GM21447 (cell line): ENCODE data around the gene MAN1B1.
A peak's percentile ranks its signal among the peaks of the same experiment; 100 is the strongest.
"Not testable (repeated sequence)": the region's sequence is repeated elsewhere in the genome, so short reads cannot be mapped to it uniquely, and the experiment has no call there.

Experiments
- ATAC-seq: cut with Tn5 transposase; IDR thresholded peaks from one replicate; pipeline ENCODE4 v1.9.1; 2021; ENCODE audit not compliant: unreplicated experiment

Gene MAN1B1

GRCh38 chr9:137110147-137110910 lies 23.5 kb downstream of the MAN1B1 start:
- ATAC-seq: no peak

DNA sequence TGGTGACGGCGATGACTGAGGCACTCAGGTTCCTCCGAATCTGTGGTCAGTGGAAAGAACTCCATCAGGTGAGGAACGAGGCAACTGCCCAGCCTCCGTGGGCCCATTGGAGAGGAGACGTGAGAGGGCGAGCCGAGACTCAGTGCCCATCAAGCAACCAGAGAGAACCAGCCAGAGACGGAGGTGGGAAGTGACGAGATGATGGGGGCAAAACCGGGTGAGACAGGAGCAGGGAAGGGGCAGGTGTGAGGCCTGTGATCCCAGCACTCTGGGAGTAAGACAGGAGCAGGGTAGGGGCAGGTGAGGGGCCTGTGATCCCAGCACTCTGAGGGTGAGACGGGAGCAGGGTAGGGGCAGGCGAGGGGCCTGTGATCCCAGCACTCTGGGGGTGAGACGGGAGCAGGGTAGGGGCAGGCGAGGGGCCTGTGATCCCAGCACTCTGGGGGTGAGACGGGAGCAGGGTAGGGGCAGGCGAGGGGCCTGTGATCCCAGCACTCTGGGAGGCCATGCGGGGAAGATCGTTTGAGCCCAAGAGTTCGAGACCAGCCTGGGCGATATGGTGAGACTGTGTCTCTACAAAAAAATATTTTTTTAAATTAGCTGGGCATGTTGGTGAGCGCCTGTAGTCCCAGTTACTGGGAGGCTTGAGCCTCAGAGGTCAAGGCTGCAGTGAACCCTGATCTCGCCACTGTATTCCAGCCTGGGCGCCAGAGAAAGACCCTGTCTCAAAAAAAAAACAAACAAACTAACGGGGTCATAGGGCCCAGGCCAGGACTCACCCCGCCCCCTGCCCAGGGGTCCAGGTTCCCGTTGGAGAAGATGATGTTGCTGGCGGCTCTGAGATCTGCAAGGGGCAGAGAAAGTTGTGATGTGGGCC lies 24.4 kb downstream of the MAN1B1 start:
- no peak for ATAC-seq

DNA sequence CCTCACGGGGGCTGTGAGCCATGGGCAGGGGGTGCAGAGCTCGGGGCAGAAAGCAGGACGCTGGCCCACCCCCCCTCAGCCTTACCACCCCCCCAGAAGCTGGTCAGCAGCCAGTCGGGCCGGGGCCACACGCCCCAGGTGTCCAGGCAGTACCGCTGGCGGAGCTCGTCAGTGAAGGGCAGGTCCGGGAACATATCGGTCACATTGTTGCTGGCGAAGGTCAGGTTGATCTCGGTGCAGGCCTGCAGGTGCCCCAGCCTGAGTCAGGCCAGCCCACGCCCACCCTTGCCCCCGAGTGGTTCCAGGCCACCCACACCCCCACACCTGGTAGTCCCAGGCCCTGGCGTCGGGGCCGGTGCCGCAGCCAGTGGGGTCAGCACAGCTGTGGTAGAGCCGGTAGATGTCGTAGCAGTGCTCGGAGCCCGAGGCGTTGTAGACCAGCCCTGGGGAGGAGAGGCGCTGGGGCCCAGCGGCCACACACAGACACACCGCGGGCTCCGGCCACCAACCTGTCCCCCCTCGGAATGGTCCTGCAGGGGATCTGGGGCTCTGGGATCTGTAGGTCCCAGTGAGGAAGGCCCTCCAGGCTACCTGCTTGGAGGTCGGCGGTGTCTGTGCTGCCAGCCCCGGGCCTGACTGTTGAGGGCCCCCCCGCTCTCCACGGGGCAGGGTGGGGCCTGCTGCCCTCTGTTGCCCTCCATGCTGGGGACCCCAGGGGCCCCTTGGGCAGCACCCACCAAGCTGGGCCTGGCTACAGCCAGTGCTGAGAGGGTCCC lies 25.2 kb downstream of the MAN1B1 start:
- ATAC-seq: no peak

GRCh38 chr9:137112564-137113384 lies 26.0 kb downstream of the MAN1B1 start:
- ATAC-seq: no peak

DNA sequence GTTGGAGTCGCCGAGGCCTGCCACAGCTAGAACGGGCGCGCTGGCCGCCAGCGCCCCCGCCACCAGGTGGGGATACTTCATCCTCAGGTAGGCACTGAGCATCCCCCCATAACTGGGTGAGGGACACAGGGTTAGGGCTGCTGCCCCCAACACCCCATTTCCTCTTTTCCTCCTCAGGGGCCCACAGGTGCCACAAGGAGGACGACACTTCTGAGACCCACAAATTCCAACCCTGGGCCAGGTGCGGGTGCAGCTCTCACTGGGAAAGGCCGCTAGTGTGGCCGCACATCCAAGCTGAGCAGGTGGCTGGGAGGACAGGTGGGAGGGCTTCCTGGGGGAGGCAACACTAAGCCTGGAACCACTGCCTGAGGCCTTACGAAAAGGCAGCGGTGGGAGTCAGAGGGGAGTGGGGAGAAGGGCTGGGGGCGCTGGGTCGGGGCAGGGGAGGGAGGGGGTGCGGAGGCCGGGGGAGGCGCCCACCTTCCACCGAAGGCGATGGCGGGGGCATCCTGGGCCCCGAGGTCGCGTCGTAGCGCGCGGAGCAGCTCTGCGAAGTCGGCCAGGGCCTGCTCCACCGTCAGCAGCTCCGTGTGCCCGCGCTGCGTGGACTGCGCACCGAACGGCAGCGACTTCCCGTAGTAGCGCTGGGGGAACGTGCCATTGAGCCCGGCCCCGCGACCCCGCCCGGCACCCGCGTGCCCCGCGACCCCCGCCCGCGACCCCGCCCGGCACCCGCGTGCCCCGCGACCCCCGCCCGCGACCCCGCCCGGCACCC lies 26.8 kb downstream of the MAN1B1 start:
- ATAC-seq: no peak

DNA sequence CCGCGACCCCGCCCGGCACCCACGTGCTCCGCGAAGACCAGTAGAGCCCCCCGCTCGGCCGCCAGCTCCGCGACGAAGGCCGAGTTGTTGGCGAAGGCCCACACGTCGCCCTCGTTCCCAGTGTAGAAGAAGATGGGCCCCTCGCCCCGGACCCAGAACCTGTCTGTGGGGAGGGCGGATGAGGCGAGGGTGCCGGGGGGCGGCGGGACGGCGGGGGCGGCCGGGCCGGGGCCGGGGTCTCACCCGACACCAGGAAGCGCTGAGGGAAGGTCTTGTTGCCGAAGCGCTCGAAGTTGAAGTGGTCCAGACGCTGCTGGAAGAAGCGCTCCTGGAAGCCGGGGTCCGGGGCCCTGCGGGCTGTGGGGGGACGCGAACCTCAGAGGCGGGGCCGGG lies 27.4 kb downstream of the MAN1B1 start:
- ATAC-seq: no peak

- peak; percentile 56 for ATAC-seq
These were observed 28.0 kb downstream of the MAN1B1 start, which contains the start of gene DPP7 for GRCh38 chr9:137114613-137115393. DPP7 (minus strand) TSS chr9:137114733; CDS start chr9:137114713, 20 bp downstream.

DNA sequence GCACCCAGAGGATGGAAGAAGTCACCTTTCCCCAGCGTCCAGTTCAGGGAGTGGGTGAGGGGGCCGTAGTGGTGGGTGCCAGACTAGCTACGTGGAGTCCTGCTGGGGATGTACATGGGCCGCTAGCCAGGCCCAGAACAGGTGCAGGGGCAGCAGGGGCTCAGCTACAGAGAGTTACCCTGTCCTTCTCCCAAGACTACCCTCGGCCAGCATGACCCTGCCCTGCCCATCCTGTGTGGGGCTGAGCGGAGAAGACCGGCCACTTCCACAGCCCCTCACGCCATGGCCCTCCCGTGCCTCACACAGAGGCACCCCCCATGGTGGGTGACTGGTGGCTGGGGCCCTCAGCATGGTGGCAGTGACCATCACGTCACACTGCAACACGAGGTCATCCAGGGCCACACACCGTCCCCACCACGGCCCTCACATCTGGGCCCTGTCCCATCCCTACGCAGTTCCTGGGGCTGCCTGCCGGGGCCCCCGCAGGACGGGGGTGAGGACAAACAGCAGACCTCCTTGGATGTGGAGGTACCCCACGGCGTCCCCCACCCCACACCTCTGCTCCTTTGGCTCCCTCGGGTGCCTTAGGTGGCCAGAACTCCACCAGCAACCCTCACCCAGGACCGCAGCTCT lies 28.7 kb downstream of the MAN1B1 start:
- no peak for ATAC-seq

- no peak for ATAC-seq
These were observed 29.3 kb downstream of the MAN1B1 start for GRCh38 chr9:137116027-137116507.

DNA sequence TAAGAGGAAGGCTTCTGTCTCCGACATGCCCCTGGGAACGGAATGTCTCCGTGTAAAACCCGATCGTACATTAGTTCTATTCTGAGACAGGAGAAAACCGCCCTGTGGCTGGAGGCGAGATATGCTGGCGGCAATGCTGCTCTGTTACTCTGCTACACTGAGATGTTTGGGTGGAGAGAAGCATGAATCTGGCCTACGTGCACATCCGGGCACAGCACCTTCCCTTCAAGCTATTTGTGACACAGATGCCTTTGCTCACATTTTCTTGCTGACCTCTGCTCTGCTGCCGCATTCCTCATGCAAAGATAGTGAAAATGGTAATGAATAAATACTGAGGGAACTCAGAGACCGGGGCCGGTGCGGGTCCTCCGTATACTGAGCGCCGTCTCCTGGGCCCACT lies 29.9 kb downstream of the MAN1B1 start:
- no peak for ATAC-seq

- no peak for ATAC-seq
These were observed 30.5 kb downstream of the MAN1B1 start for GRCh38 chr9:137117269-137117731.

GRCh38 chr9:137118092-137118603 lies 31.4 kb downstream of the MAN1B1 start:
- ATAC-seq: not testable (repeated sequence)

GRCh38 chr9:137121927-137122795 lies 35.4 kb downstream of the MAN1B1 start:
- ATAC-seq: not testable (repeated sequence)

DNA sequence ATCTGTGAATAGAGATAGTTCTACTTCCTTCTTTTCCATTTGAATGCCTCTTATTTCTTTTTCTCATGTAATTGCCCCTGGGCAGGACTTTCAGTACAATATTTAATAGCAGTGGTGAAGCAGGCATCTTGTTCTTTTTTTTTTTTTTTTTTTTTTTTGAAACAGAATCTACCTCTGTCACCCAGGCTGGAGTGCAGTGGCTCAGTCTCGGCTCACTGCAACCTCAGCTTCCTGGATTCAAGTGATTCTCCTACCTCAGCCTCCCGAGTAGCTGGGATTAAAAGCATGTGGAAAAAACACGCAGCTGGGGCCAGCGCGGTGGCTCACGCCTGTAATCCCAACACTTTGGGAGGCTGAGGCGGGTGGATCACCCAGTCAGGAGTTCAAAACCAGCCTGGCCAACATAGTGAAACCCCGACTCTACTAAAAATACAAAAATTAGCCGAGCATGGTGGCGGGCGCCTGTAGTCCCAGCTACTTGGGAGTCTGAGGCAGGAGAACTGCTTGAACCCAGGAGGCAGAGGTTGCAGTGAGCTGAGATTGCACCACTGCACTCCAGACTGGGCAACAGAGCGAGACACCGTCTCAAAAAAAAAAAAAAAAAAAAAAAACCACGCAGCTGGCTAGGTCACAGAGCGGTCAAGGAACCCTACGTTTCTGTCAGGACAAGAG lies 36.1 kb downstream of the MAN1B1 start:
- not testable (repeated sequence) for ATAC-seq

GRCh38 chr9:137123468-137123837 lies 36.7 kb downstream of the MAN1B1 start:
- ATAC-seq: peak; percentile 54

GRCh38 chr9:137123952-137124462 lies 37.2 kb downstream of the MAN1B1 start:
- ATAC-seq: not testable (repeated sequence)
